SU-DHL-6 (cell line): Measurements from ENCODE around the gene ICA1.

ENCODE experiments used
- H2AFZ ChIP-seq: fragments of 200-600 bp; sonication (generic); 2 replicates; pipeline ENCODE4 v1.6.1; 2014; ENCODE audit warnings: low read depth, mild to moderate bottlenecking, moderate library complexity, mixed read lengths, antibody characterized with exemption, low read length; ENCODE audit not compliant: severe bottlenecking
- H3F3A ChIP-seq: fragments of 200-600 bp; shearing (Covaris generic); 2 replicates; pipeline ENCODE4 v1.6.0; 2016; ENCODE audit warnings: antibody characterized with exemption, mild to moderate bottlenecking; ENCODE audit not compliant: insufficient read depth
- H3K27ac ChIP-seq: fragments of 200-600 bp; sonication (generic); 2 replicates; pipeline ENCODE4 v1.5.1; 2016; ENCODE audit warnings: low read depth, mild to moderate bottlenecking, low read length, moderate library complexity, mixed read lengths
- H3K27me3 ChIP-seq: fragments of 200-600 bp; sonication (generic), shearing (Covaris generic); 2 replicates; pipeline ENCODE4 v1.6.0; 2014; ENCODE audit warnings: mild to moderate bottlenecking, low read length
- H3K36me3 ChIP-seq: fragments of 200-600 bp; sonication (generic); 2 replicates; pipeline ENCODE4 v1.6.1; 2014; ENCODE audit warnings: mild to moderate bottlenecking, low read length, mixed read lengths
- H3K4me2 ChIP-seq: fragments of 300-600, 200-600 bp; shearing (Covaris generic), sonication (generic); 2 replicates; pipeline ENCODE4 v1.6.0; 2014; ENCODE audit warnings: low read length, low read depth, mild to moderate bottlenecking; ENCODE audit not compliant: poor library complexity, severe bottlenecking
- H3K4me3 ChIP-seq: fragments of 200-600 bp; sonication (generic); 2 replicates; pipeline ENCODE4 v1.5.1; 2014; ENCODE audit warnings: antibody characterized with exemption, low read length, mild to moderate bottlenecking, mixed read lengths; ENCODE audit not compliant: insufficient read depth, poor library complexity, severe bottlenecking
- H3K79me2 ChIP-seq: fragments of 200-600 bp; sonication (generic); 2 replicates; pipeline ENCODE4 v1.6.1; 2014; ENCODE audit warnings: mild to moderate bottlenecking, low read length, moderate library complexity; ENCODE audit not compliant: insufficient read depth
- H3K9ac ChIP-seq: fragments of 200-600 bp; sonication (generic); 2 replicates; pipeline ENCODE4 v1.7.0; 2014; ENCODE audit warnings: mild to moderate bottlenecking, low read length
- H3K9me2 ChIP-seq: fragments of 200-600 bp; sonication (generic); replicated peaks from 2 replicates; pipeline ENCODE4 v1.6.1; 2014; ENCODE audit warnings: low read length; ENCODE audit not compliant: insufficient read depth
- H3K9me3 ChIP-seq: fragments of 200-600 bp; sonication (generic); 2 replicates; pipeline ENCODE4 v1.6.1; 2014; ENCODE audit warnings: low read length, mixed read lengths; ENCODE audit not compliant: insufficient read depth
- H4K20me1 ChIP-seq: fragments of 200-600 bp; sonication (generic); 2 replicates; pipeline ENCODE4 v1.6.1; 2014; ENCODE audit warnings: low read depth, mild to moderate bottlenecking, antibody characterized with exemption, low read length, moderate library complexity, mixed read lengths
- CTCF ChIP-seq: fragments of 200-600 bp; sonication (generic); IDR thresholded peaks from one replicate; pipeline ENCODE4 v1.5.1; 2017; ENCODE audit warnings: antibody characterized with exemption, mild to moderate bottlenecking, low read length, moderate library complexity; ENCODE audit not compliant: insufficient read depth, poor library complexity, severe bottlenecking
- EZH2phosphoT487 ChIP-seq: fragments of 200-600 bp; sonication (generic), shearing (Covaris generic); conservative IDR thresholded peaks from 2 replicates; pipeline ENCODE4 v1.6.1; 2018; ENCODE audit warnings: mild to moderate bottlenecking, antibody characterized with exemption, low read length, moderate library complexity, mixed read lengths

Gene ICA1

GRCh38 chr7:8094164-8095140 is 167.5 kb downstream of the ICA1 start:
- TF ChIP-seq EZH2phosphoT487 (no peak), CTCF (no peak)
- Histone ChIP-seq H3K79me2 (no peaks in the 10 kb centered on the region), H2AFZ (no peak overlapping the region), H3K36me3 (no peaks in the 10 kb centered on the region), H3K9ac (no peak overlapping the region), H3K4me3 (no peak overlapping the region), H4K20me1 (no peaks in the 10 kb centered on the region), H3F3A (no peaks in the 10 kb centered on the region), H3K27ac (no peak overlapping the region), H3K9me2 (no peaks in the 10 kb centered on the region), H3K27me3 (no peaks in the 10 kb centered on the region), H3K9me3 (no peaks in the 10 kb centered on the region), H3K4me2 (no peak overlapping the region)

GRCh38 chr7:8092140-8092539 is 169.8 kb downstream of the ICA1 start:
- Histone ChIP-seq H3K27ac (no peak overlapping the region), H2AFZ (no peak overlapping the region), H3K36me3 (no peaks in the 10 kb centered on the region), H3K4me3 (no peak overlapping the region), H3F3A (no peaks in the 10 kb centered on the region), H3K27me3 (no peaks in the 10 kb centered on the region), H3K79me2 (no peaks in the 10 kb centered on the region), H4K20me1 (no peaks in the 10 kb centered on the region), H3K9me3 (no peaks in the 10 kb centered on the region), H3K9me2 (no peaks in the 10 kb centered on the region), H3K9ac (no peak overlapping the region), H3K4me2 (no peak overlapping the region)
- TF ChIP-seq CTCF (no peak), EZH2phosphoT487 (no peak)

GRCh38 chr7:8089036-8089780 is 172.8 kb downstream of the ICA1 start:
- Histone ChIP-seq H2AFZ (no peak overlapping the region), H3K9me2 (no peaks in the 10 kb centered on the region), H4K20me1 (no peaks in the 10 kb centered on the region), H3K36me3 (no peaks in the 10 kb centered on the region), H3K9me3 (no peaks in the 10 kb centered on the region), H3F3A (no peaks in the 10 kb centered on the region), H3K27me3 (no peaks in the 10 kb centered on the region), H3K4me2 (no peak overlapping the region), H3K4me3 (no peak overlapping the region), H3K27ac (no peak overlapping the region), H3K9ac (no peak overlapping the region), H3K79me2 (no peaks in the 10 kb centered on the region)
- TF ChIP-seq CTCF (no peak), EZH2phosphoT487 (no peak)
